ENCODE data around the gene PIK3R5. TPM values are rescaled to one million over a fixed set of nuclear protein-coding genes. Genes with fewer than 3 reads are reported as not detected.

PIK3R5 gene
- total and polyA plus RNA-seq, 2 donors (not counting 3 experiments of a cell fraction or from before 2014, with no cell fraction given), result not detected

DNA sequence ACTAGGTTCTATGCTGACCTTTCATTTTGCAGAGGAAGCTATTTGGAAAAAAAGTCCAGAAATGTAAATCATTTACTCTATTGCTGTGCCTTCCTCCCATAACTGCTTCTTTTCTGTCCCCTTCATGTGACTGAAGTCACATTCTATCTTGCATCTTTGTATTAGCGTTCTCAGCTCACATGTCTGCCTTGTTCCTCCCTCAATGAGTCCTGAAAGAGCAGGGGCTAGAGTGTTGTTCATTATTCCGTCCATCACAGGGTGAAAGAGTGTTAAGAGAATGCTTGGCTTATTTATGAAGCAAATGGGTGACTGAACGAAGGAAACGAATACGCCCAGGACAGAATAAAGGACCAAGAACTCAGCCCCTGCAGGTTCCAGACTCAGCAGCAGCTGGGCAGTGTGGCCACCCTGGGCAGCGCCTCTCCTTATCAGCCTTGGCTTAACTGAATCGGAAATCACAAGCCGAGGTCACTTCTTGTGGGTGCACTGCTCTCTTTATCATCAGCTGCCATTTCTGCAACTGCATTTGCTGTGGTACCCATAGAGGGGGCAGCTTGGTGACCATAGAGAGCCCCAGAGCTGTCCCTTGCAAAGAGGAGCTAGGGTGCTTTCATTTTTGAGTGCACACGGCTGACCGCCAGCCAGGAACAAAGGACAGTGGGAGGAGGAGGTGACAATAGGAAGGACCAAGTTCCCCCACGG, 96.2 kb downstream of the PIK3R5 start:
- Histone ChIP-seq H3K27me3 (ENCODE audit: control insufficient read depth in 2 of 2, insufficient read depth in 2 of 2, low read length in 2 of 2) (no peaks in the 10 kb centered on the region), H2AFZ (ENCODE audit: low read depth, low read length) (no peak overlapping the region), H4K20me1 (replicated peaks; ENCODE audit: control insufficient read depth, extremely low read depth, insufficient read depth, low read length) (no peaks in the 10 kb centered on the region), H3K4me3 (replicated peaks in 1 of 3; ENCODE audit: insufficient read depth in 1 of 3, low read depth in 1 of 3, low read length in 3 of 3) (no peak overlapping the region), H3K9ac (replicated peaks; ENCODE audit: extremely low read depth, insufficient read depth, low read length) (no peak overlapping the region), H3K79me2 (ENCODE audit: control insufficient read depth, insufficient read depth, low read length) (no peaks in the 10 kb centered on the region), H3K4me2 (ENCODE audit: insufficient read depth, low read length) (no peak overlapping the region), H3K27ac (ENCODE audit: insufficient read depth, low read depth, low read length) (no peak overlapping the region), H3K4me1 (ENCODE audit: control insufficient read depth, extremely low read depth, insufficient read depth, low read length) (no peaks in the 10 kb centered on the region), H3K9me3 (replicated peaks; ENCODE audit: control insufficient read depth, insufficient read depth, low read length) (no peaks in the 10 kb centered on the region), H3K9me1 (replicated peaks; ENCODE audit: control insufficient read depth, extremely low read depth, insufficient read depth, low read length) (no peaks in the 10 kb centered on the region), H3K36me3 (ENCODE audit: control insufficient read depth in 2 of 2, extremely low read depth in 1 of 2, insufficient read depth in 2 of 2, low read length in 2 of 2) (no peaks in the 10 kb centered on the region)
- TF ChIP-seq JUN (IDR thresholded peaks at IDR 0.05; ENCODE audit: borderline replicate concordance, insufficient read depth, insufficient read length, low read depth) (no peak), EZH2 (IDR thresholded peaks at IDR 0.05; ENCODE audit: borderline replicate concordance, low read depth, low read length, severe bottlenecking) (no peak), GATA2 (IDR thresholded peaks at IDR 0.05; ENCODE audit: insufficient read depth, insufficient read length, low read depth, low read length) (no peak)
- no TSS peak for BruUV-seq (replicated peaks)
- FAIRE-seq, result no peak
- intact Hi-C loops (cut with micrococcal nuclease) (no loop called here), dilution Hi-C loops (cut with MboI; ENCODE audit: extremely low pct_ligation_motif_present, low sequenced_read_pairs) (no loop called here)
- DNase-seq (ENCODE audit: low read depth, low spot score), result no peak
- POLR2A ChIA-PET, result no interaction called here
- CTCF ChIA-PET, result no interaction called here

- Histone ChIP-seq H3K4me2 (ENCODE audit: insufficient read depth, low read length) (no peak overlapping the region), H3K27ac (ENCODE audit: insufficient read depth, low read depth, low read length) (no peak overlapping the region), H3K9me1 (replicated peaks; ENCODE audit: control insufficient read depth, extremely low read depth, insufficient read depth, low read length) (no peaks in the 10 kb centered on the region), H2AFZ (ENCODE audit: low read depth, low read length) (no peak overlapping the region), H3K79me2 (ENCODE audit: control insufficient read depth, insufficient read depth, low read length) (no peaks in the 10 kb centered on the region), H3K27me3 (ENCODE audit: control insufficient read depth in 2 of 2, insufficient read depth in 2 of 2, low read length in 2 of 2) (no peaks in the 10 kb centered on the region), H3K4me3 (replicated peaks in 1 of 3; ENCODE audit: insufficient read depth in 1 of 3, low read depth in 1 of 3, low read length in 3 of 3) (no peak overlapping the region), H3K36me3 (ENCODE audit: control insufficient read depth in 2 of 2, extremely low read depth in 1 of 2, insufficient read depth in 2 of 2, low read length in 2 of 2) (no peaks in the 10 kb centered on the region), H3K9ac (replicated peaks; ENCODE audit: extremely low read depth, insufficient read depth, low read length) (no peak overlapping the region), H3K9me3 (replicated peaks; ENCODE audit: control insufficient read depth, insufficient read depth, low read length) (no peaks in the 10 kb centered on the region), H3K4me1 (ENCODE audit: control insufficient read depth, extremely low read depth, insufficient read depth, low read length) (no peaks in the 10 kb centered on the region), H4K20me1 (replicated peaks; ENCODE audit: control insufficient read depth, extremely low read depth, insufficient read depth, low read length) (no peaks in the 10 kb centered on the region)
- ChIA-PET CTCF (no interaction called here), POLR2A (no interaction called here)
- no peak for DNase-seq (ENCODE audit: low read depth, low spot score)
- intact Hi-C loops (cut with micrococcal nuclease) (no loop called here), dilution Hi-C loops (cut with MboI; ENCODE audit: extremely low pct_ligation_motif_present, low sequenced_read_pairs) (no loop called here)
- FAIRE-seq, result no peak
- no TSS peak for BruUV-seq (replicated peaks)
- TF ChIP-seq POLR2A (IDR thresholded peaks at IDR 0.05; ENCODE audit: low read depth, low read length) (no peak), POLR2AphosphoS5 (IDR thresholded peaks at IDR 0.05; ENCODE audit: insufficient read depth, low read depth, low read length) (no peak), MYC (IDR thresholded peaks at IDR 0.05; ENCODE audit: low read depth, low read length) (no peak), CTCF (IDR thresholded peaks at IDR 0.05; ENCODE audit: extremely low read depth in 1 of 2, insufficient read depth in 1 of 2, low read depth in 1 of 2, low read length in 2 of 2) (no peak), EZH2 (IDR thresholded peaks at IDR 0.05; ENCODE audit: borderline replicate concordance, low read depth, low read length, severe bottlenecking) (no peak), JUN (IDR thresholded peaks at IDR 0.05; ENCODE audit: borderline replicate concordance, insufficient read depth, insufficient read length, low read depth) (no peak), FOS (IDR thresholded peaks at IDR 0.05; ENCODE audit: borderline replicate concordance, insufficient read depth, low read length) (no peak), GATA2 (IDR thresholded peaks at IDR 0.05; ENCODE audit: insufficient read depth, insufficient read length, low read depth, low read length) (no peak)
- TF ChIP-seq, protein P1, sequence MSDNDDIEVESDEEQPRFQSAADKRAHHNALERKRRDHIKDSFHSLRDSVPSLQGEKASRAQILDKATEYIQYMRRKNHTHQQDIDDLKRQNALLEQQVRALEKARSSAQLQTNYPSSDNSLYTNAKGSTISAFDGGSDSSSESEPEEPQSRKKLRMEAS (IDR thresholded peaks at IDR 0.05; ENCODE audit: insufficient read depth, insufficient read length), result no peak
Measured at GRCh38 chr17:8868529-8868951, 97.0 kb downstream of the PIK3R5 start.

Data from endothelial cell of umbilical vein (primary cell).